Right ventricle myocardium superior (tissue), 1 donor: ENCODE measurements around the gene PELI2. TPM values are rescaled to one million over a fixed set of nuclear protein-coding genes. Genes with fewer than 3 reads are reported as not detected.
A peak's percentile ranks its signal among the peaks of the same experiment; 100 is the strongest.

Experiments used
- ATAC-seq: fragments of 200-7000 bp; cut with Tn5 transposase; one replicate; pipeline ENCODE4 v1.9.1; 2020; ENCODE audit warnings: mild to moderate bottlenecking; ENCODE audit not compliant: poor library complexity
- DNase-seq: peaks from one replicate; pipeline ENCODE4 v3.0.0-alpha.2; 2020
- intact Hi-C: fragments of 100-400 bp; cut with DNase I; formaldehyde crosslinking; loops from one replicate; pipeline ENCODE4 v1.11.2; 2022
- total RNA-seq: library from RNA; stranded (reverse); fragmentation: NEBNext Ultra II Directional; extraction: Animal tissue kit (Norgen Biotek cat#: 25700); gene quantifications from one replicate; pipeline ENCODE4 v1.2.1, GENCODE V29; 2021
- donor health status: DM: no; HTN: yes; CAD: no; lungs with severe emphysema.

Gene PELI2
- total RNA-seq, 1 donor from 2014 or later, result 4.2 TPM

- ATAC-seq (no peak), DNase-seq (no peak)
- intact Hi-C loops, result no loop called here
Measured at GRCh38 chr14:56136571-56137452, 18.6 kb downstream of the PELI2 start.

- ATAC-seq, result no peak
- intact Hi-C loops, result no loop called here
- no peak for DNase-seq
Measured at GRCh38 chr14:56137453-56137807, 19.2 kb downstream of the PELI2 start.

DNA sequence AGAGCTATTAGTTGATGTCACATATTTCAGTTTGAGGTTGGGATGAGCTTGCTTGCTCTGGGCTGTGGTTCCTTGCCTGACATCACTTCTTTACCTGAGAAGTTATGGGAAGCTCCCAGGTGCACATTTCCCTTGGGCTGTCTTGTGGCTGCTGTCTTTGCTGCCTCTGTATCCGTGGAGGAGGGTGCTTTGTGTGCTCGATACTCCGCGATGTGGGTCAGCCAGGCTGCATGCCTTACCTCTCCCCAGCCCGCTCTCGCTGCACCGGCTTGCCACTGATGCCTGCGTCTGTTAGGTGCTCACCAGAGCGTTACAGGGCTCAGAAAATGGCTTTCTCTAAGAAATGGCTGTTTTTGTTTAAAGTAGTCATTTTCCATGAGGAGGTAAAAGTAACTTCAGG lies 19.6 kb downstream of the PELI2 start:
- intact Hi-C loops, result no loop called here
- DNase-seq (no peak), ATAC-seq (no peak)

GRCh38 chr14:56138928-56139327 lies 20.7 kb downstream of the PELI2 start:
- intact Hi-C loops, result no loop called here
- no peak for DNase-seq
- no peak for ATAC-seq

- ATAC-seq, result no peak
- no peak for DNase-seq
Measured at GRCh38 chr14:56142314-56142713, 24.1 kb downstream of the PELI2 start.

GRCh38 chr14:56143025-56143424 lies 24.8 kb downstream of the PELI2 start:
- DNase-seq, result no peak
- no peak for ATAC-seq
- intact Hi-C loops, result no loop called here

More at GRCh38 chr14:56142314-56142713, 24.1 kb downstream of the PELI2 start:
- intact Hi-C loops, result no loop called here

DNA sequence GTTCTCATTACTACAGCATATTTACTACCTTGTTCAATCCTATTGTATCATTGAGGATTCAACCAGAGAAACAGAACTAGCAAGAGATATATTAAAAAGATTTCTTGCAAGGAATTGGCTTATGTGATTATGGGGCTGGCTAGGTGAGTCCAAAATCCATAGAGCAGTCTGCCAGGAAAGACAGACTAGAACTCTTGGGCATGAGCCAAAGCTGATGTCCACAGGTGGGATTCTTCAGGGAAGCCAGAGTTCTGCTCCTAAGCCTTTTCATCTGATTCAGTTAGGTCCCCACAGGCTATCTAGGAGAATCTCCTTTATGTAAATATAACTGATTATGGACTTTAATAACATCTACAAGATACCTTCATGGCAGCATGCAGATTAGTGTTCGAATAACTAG lies 26.0 kb downstream of the PELI2 start:
- DNase-seq (no peak), ATAC-seq (no peak)
- intact Hi-C loops, result no loop called here

- ATAC-seq (no peak), DNase-seq (no peak)
- intact Hi-C loops, result no loop called here
Measured at GRCh38 chr14:56145181-56145769, 27.1 kb downstream of the PELI2 start.

- ATAC-seq (no peak), DNase-seq (no peak)
- intact Hi-C loops, result no loop called here
Measured at GRCh38 chr14:56145965-56146364, 27.8 kb downstream of the PELI2 start.

DNA sequence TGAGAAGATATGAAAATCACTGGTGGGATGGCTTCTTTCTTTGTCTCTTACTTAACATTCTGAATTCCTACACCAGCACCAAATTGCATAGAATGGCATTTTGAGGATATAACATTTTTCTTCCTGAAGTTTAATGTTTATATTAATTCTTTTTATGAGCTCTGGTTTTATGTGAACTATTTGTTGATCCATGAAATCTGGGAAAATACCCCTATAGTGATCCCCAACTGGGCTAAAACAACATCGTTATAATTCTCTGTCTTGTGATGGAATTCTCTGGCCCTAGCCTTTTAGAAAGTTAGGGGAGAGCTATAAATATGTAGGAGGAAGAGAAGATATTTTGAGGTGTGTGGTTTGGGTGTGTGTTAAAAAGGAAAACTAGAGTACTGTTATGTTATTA lies 29.2 kb downstream of the PELI2 start:
- intact Hi-C loops, result no loop called here
- DNase-seq (no peak), ATAC-seq (no peak)

GRCh38 chr14:56147986-56148901 lies 30.0 kb downstream of the PELI2 start:
- intact Hi-C loops, result no loop called here

GRCh38 chr14:56149151-56149550 lies 30.9 kb downstream of the PELI2 start:
- ATAC-seq (no peak), DNase-seq (no peak)
- intact Hi-C loops, result no loop called here

More at GRCh38 chr14:56147986-56148901, 30.0 kb downstream of the PELI2 start:
- ATAC-seq, result peak; percentile 36
- no peak for DNase-seq

DNA sequence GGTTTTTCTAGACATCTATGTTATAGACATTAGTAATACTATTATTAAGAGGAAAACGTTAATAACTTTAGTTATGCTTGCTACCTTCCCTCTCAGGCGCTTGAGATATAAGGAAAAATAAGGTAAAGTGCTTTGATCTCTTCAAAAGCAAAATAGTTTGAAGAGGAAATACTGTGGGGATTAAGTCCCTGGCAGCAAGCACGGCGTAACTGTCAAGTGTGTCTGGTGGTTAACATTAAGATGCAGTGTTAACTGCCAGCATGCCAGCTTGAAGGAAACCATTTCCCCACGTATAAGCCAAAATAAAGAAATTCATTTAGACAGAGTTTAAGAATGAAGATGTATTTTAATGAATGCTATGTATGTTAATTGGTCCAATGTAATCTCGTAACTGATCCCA lies 31.8 kb downstream of the PELI2 start:
- ATAC-seq, result no peak
- intact Hi-C loops, result no loop called here
- DNase-seq, result no peak

DNA sequence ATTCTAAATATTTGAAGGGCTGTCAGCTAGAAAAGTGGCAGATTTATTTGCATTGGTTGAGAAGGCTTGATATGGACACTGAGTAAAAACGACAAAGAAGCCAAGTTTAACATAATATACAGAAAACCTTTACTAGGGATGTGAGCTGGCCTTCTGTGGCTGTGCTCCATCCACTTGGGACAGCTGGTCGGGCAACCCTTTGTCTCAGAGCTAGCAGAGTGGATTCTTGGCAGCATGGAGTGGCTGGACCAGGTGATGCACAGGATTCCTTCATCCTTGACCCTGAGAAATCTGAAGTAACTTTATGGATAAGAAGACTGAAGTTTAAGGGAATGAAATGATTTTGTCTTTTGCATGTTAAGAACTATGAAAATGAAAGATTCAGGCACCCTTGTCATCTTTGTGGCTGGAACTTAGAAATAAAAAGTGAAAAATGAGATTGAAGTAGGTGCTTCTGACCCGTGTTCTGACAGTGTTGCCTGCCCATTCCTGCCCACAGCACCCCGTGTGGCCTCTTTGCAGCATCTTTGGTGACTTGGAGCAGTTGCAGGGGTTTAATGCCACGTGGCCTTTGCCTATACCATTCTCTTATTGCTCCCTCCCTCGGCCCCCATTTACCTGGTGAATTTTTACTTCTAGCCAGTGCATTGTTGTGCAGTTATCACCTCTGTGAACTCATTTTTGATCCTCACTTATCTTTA lies 32.6 kb downstream of the PELI2 start:
- DNase-seq (no peak), ATAC-seq (no peak)
- intact Hi-C loops, result no loop called here

DNA sequence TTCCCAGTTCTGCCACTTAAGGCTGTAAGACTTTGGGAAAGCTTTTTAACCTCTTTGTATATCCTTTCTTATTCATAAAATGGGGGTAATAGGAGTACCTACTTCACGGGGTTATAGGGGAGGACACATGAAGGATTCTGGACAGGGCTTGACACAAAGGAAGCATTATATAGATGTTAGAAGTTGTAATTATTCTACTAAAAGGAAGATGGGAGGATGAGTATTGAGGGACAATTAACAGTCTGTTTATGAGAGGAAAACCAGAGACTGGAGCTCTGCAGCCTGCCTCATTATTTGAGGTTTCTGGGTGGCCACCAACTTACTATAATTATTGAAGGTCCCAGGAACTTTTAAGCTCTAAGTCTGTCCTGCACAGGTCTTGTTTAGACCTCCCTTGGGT lies 34.0 kb downstream of the PELI2 start:
- DNase-seq (no peak), ATAC-seq (no peak)
- intact Hi-C loops, result no loop called here

GRCh38 chr14:56153267-56153666 lies 35.1 kb downstream of the PELI2 start:
- no peak for DNase-seq
- no peak for ATAC-seq
- intact Hi-C loops, result no loop called here

DNA sequence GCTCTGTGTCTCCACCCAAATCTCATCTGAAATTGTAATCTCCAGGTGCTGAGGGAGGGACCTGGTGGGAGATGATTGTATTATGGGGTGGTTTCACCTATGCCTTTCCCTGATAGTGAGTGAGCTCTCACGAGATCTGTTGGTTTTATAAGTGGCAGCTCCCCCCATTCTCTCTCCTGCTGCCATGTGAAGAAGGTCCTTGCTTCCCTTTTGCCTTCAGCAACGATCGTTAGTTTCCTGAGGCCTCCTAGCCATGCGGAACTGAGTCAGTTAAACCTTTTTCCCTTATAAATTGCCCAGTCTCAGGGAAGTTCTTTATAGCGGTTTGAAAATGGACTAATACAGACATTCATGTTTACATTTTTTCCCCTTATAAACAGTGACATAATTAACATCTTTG lies 36.1 kb downstream of the PELI2 start:
- intact Hi-C loops, result no loop called here
- ATAC-seq, result no peak

GRCh38 chr14:56156096-56156495 lies 37.9 kb downstream of the PELI2 start:
- ATAC-seq (no peak), DNase-seq (no peak)
- intact Hi-C loops, result no loop called here

More for the DNA sequence above, 36.1 kb downstream of the PELI2 start:
- no peak for DNase-seq

DNA sequence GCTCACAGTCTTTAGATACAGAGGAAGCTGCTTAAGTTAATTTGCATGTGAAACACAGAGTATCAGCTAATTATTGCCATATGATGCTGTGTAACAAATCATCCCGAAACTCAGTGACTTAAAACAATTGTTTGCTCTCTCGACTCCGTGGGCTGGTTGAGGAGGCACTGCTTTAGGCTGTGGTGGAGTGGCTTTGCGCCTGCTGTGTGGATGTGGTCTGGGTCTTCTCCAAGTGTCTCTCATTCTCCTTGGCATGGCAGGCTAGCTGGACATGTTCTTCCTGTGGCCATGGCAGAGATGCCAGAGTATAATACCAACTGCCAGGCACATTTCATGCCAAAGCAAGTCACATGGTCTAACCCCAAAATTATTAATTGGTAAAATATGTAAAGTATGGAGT lies 40.9 kb downstream of the PELI2 start:
- intact Hi-C loops, result no loop called here
- ATAC-seq (no peak), DNase-seq (no peak)
